ENCODE results near the gene DPP8.

- TF ChIP-seq ZNF335 (tag by site-specific recombination; conservative IDR thresholded peaks at IDR 0.05) (no peak), ZNF24 (tag by site-specific recombination; IDR thresholded peaks at IDR 0.05) (no peak)
These were observed 95.9 kb downstream of the DPP8 start for GRCh38 chr15:65421360-65422215.
